ENCODE results near the gene TMEM45B. TPM values are rescaled to one million over a fixed set of nuclear protein-coding genes. Genes with fewer than 3 reads are reported as not detected.

TMEM45B gene
- total RNA-seq, 2 donors from 2014 or later: 4.4 to 4.8 TPM

Other genes starting within 250 kb of the TMEM45B start
- 10 to 100 TPM; 53.6 to 61.1 TPM for gene NFRKB, start 79.7 kb downstream of the TMEM45B start, total RNA-seq
- 10 to 100 TPM; 11.6 to 12.2 TPM for gene PRDM10, start 187.0 kb downstream of the TMEM45B start, total RNA-seq